GM12892 (cell line): ENCODE results near the gene KLLN.
"Not testable (repeated sequence)": the region's sequence is repeated elsewhere in the genome, so short reads cannot be mapped to it uniquely, and the experiment has no call there.

Experiments used
- DNase-seq: peaks from one replicate; pipeline ENCODE4 v3.0.0; 2011; ENCODE audit not compliant: insufficient read length
- FAIRE-seq: peaks from 2 replicates; lab custom pipeline; 2011; peaks lifted over from hg19 to GRCh38; lab: Jason Lieb, UNC
- POLR2A ChIP-seq: IDR thresholded peaks from 2 replicates; pipeline ENCODE4 v1.6.1; 2011; ENCODE audit warnings: low read depth, low read length, control low read depth
- POLR2AphosphoS5 ChIP-seq: IDR thresholded peaks from 2 replicates; pipeline ENCODE4 v1.6.1; 2011; ENCODE audit warnings: low read depth, low read length, control low read depth
- TAF1 ChIP-seq: IDR thresholded peaks from 2 replicates; pipeline ENCODE4 v1.6.1; 2011; ENCODE audit warnings: low read depth, mild to moderate bottlenecking, control low read depth, low read length, borderline replicate concordance

The KLLN gene

GRCh38 chr10:87862679-87863052, 667 bp downstream of the KLLN start:
- FAIRE-seq, result peak; percentile 58
- peak; percentile 72 for TF ChIP-seq POLR2AphosphoS5
- peak; percentile 60 for TF ChIP-seq POLR2A
- TF ChIP-seq TAF1, result no peak
- peak; percentile 30 for DNase-seq

GRCh38 chr10:87861953-87862678, 1.2 kb downstream of the KLLN start:
- peak; percentile 92 for FAIRE-seq
- peak; percentile 68 for DNase-seq
- TF ChIP-seq POLR2AphosphoS5 (peak; percentile 95), POLR2A (peak; percentile 86), TAF1 (peak; percentile 92)

GRCh38 chr10:87861566-87861952, 1.8 kb downstream of the KLLN start:
- TF ChIP-seq POLR2A (no peak), TAF1 (no peak), POLR2AphosphoS5 (no peak)
- DNase-seq (peak; percentile 20), FAIRE-seq (no peak)

GRCh38 chr10:87860816-87861403, 2.4 kb downstream of the KLLN start:
- FAIRE-seq, result no peak
- DNase-seq, result no peak
- TF ChIP-seq POLR2A (no peak), TAF1 (no peak), POLR2AphosphoS5 (no peak)

GRCh38 chr10:87860156-87860795, 3.1 kb downstream of the KLLN start:
- TF ChIP-seq TAF1 (no peak), POLR2A (no peak), POLR2AphosphoS5 (no peak)

GRCh38 chr10:87855665-87856064, 7.7 kb downstream of the KLLN start:
- not testable (repeated sequence) for DNase-seq

More at GRCh38 chr10:87860156-87860795, 3.1 kb downstream of the KLLN start:
- DNase-seq, result peak; percentile 23
- peak; percentile 79 for FAIRE-seq

GRCh38 chr10:87855247-87855646, 8.1 kb downstream of the KLLN start:
- not testable (repeated sequence) for FAIRE-seq, DNase-seq

More at GRCh38 chr10:87855665-87856064, 7.7 kb downstream of the KLLN start:
- not testable (repeated sequence) for FAIRE-seq

GRCh38 chr10:87852089-87852488, 11.2 kb downstream of the KLLN start:
- FAIRE-seq (no peak), DNase-seq (no peak)
- no peak for TF ChIP-seq POLR2AphosphoS5
- no peak for TF ChIP-seq TAF1
- TF ChIP-seq POLR2A, result no peak

GRCh38 chr10:87850742-87851205, 12.6 kb downstream of the KLLN start:
- FAIRE-seq, result no peak

GRCh38 chr10:87849001-87849400, 14.3 kb downstream of the KLLN start:
- no peak for TF ChIP-seq TAF1
- no peak for TF ChIP-seq POLR2AphosphoS5
- TF ChIP-seq POLR2A, result no peak
- peak; percentile 5 for FAIRE-seq
- no peak for DNase-seq

More at GRCh38 chr10:87850742-87851205, 12.6 kb downstream of the KLLN start:
- DNase-seq, result no peak
- TF ChIP-seq TAF1 (no peak), POLR2A (no peak), POLR2AphosphoS5 (no peak)

- TF ChIP-seq POLR2A, result no peak
- TF ChIP-seq POLR2AphosphoS5, result no peak
- TF ChIP-seq TAF1, result no peak
- DNase-seq (no peak), FAIRE-seq (no peak)
Measured at GRCh38 chr10:87847550-87847949, 15.8 kb downstream of the KLLN start.

GRCh38 chr10:87846711-87847110, 16.6 kb downstream of the KLLN start:
- DNase-seq, FAIRE-seq: not testable (repeated sequence)

- FAIRE-seq (no peak), DNase-seq (no peak)
- TF ChIP-seq TAF1 (no peak), POLR2A (no peak), POLR2AphosphoS5 (no peak)
Measured at GRCh38 chr10:87846023-87846422, 17.3 kb downstream of the KLLN start.
